Neuronal stem cell (in vitro differentiated cells): ENCODE results near the gene LBX1.
A peak's percentile ranks its signal among the peaks of the same experiment; 100 is the strongest.

Experiments
- DNase-seq: peaks from one replicate; pipeline ENCODE4 v3.0.0-alpha.2; 2013; ENCODE audit warnings: low spot score
- H2AFZ ChIP-seq: one replicate; pipeline ENCODE4 v1.6.1; 2013; ENCODE audit warnings: mild to moderate bottlenecking, low read length, inconsistent platforms
- H2AK5ac ChIP-seq: 2 replicates; pipeline ENCODE4 v1.6.1; 2013; ENCODE audit warnings: low read depth, mild to moderate bottlenecking, inconsistent platforms, low read length, moderate library complexity, mixed read lengths
- H2BK120ac ChIP-seq: 2 replicates; pipeline ENCODE4 v1.6.1; 2013; ENCODE audit warnings: low read depth, mild to moderate bottlenecking, inconsistent platforms, low read length, moderate library complexity, mixed read lengths
- H2BK12ac ChIP-seq: one replicate; pipeline ENCODE4 v1.6.1; 2013; ENCODE audit warnings: low read length, inconsistent platforms
- H2BK15ac ChIP-seq: 2 replicates; pipeline ENCODE4 v1.6.1; 2013; ENCODE audit warnings: mild to moderate bottlenecking, low read length, inconsistent platforms, mixed read lengths
- H2BK5ac ChIP-seq: one replicate; pipeline ENCODE4 v1.6.1; 2013; ENCODE audit warnings: inconsistent platforms, mild to moderate bottlenecking, low read length, moderate library complexity
- H3K14ac ChIP-seq: one replicate; pipeline ENCODE4 v1.6.1; 2013; ENCODE audit warnings: low read length, inconsistent platforms
- H3K18ac ChIP-seq: 2 replicates; pipeline ENCODE4 v1.6.1; 2013; ENCODE audit warnings: low read length, inconsistent platforms
- H3K23ac ChIP-seq: 2 replicates; pipeline ENCODE4 v1.6.1; 2013; ENCODE audit warnings: low read depth, mild to moderate bottlenecking, mixed read lengths, low read length, inconsistent platforms; ENCODE audit not compliant: poor library complexity
- H3K27ac ChIP-seq: replicated peaks from 3 replicates; pipeline ENCODE4 v1.5.1; 2013; ENCODE audit warnings: low read length, inconsistent platforms
- H3K27me3 ChIP-seq, 3 experiments: 2 replicates each; pipeline ENCODE4 v1.6.1; 2013; ENCODE audit warnings: low read length in 3 of 3, mild to moderate bottlenecking in 2 of 3, inconsistent platforms in 1 of 3, low read depth in 1 of 3, mixed read lengths in 1 of 3, moderate library complexity in 1 of 3; ENCODE audit not compliant: control insufficient read depth in 3 of 3, insufficient read depth in 3 of 3
- H3K36me3 ChIP-seq, 2 donors: replicated peaks in 1 of 2; 2 replicates each; pipeline ENCODE4 v1.6.1; 2013; ENCODE audit warnings: low read length in 2 of 2; ENCODE audit not compliant: control insufficient read depth in 2 of 2, insufficient read depth in 2 of 2
- H3K4ac ChIP-seq: 2 replicates; pipeline ENCODE4 v1.6.1; 2013; ENCODE audit warnings: inconsistent platforms, mild to moderate bottlenecking, low read length, moderate library complexity
- H3K4me1 ChIP-seq, 2 donors: 1 replicate in 1 of 2; 2 replicates in 1 of 2; pipeline ENCODE4 v1.6.1; 2013; ENCODE audit warnings: low read length in 2 of 2, low read depth in 1 of 2; ENCODE audit not compliant: control insufficient read depth in 2 of 2, insufficient read depth in 1 of 2
- H3K4me2 ChIP-seq: one replicate; pipeline ENCODE4 v1.6.1; 2013; ENCODE audit warnings: mild to moderate bottlenecking, low read length, inconsistent platforms; ENCODE audit not compliant: insufficient read depth, poor library complexity, severe bottlenecking
- H3K4me3 ChIP-seq, 2 donors: 2 replicates each; pipeline ENCODE4 v1.5.1; 2013; ENCODE audit warnings: low read length in 2 of 2, mild to moderate bottlenecking in 2 of 2, inconsistent platforms in 1 of 2, moderate library complexity in 1 of 2
- H3K79me1 ChIP-seq: one replicate; pipeline ENCODE4 v1.6.1; 2013; ENCODE audit warnings: low read depth, mild to moderate bottlenecking, inconsistent platforms, low read length, moderate library complexity
- H3K9ac ChIP-seq: one replicate; pipeline ENCODE4 v1.6.1; 2013; ENCODE audit warnings: mild to moderate bottlenecking, low read depth, low read length, inconsistent platforms; ENCODE audit not compliant: poor library complexity
- H3K9me3 ChIP-seq, 2 donors: replicated peaks in 1 of 2; 2 replicates each; pipeline versions ENCODE3 to v1.6.1; 2013; ENCODE audit warnings: low read length in 2 of 2, mild to moderate bottlenecking in 2 of 2, inconsistent platforms in 1 of 2, low read depth in 1 of 2, mixed read lengths in 1 of 2, moderate library complexity in 1 of 2; ENCODE audit not compliant: control insufficient read depth in 2 of 2, insufficient read depth in 1 of 2
- H4K8ac ChIP-seq: one replicate; pipeline ENCODE4 v1.6.1; 2013; ENCODE audit warnings: low read depth, mild to moderate bottlenecking, inconsistent platforms, low read length, moderate library complexity
- H4K91ac ChIP-seq: one replicate; pipeline ENCODE4 v1.6.1; 2013; ENCODE audit warnings: low read length, low read depth, mild to moderate bottlenecking, inconsistent platforms; ENCODE audit not compliant: poor library complexity
- WGBS, 2 donors: extraction: QIAGEN DNeasy Blood & Tissue Kit; methylation state at CpG; one replicate each; pipeline ENCODE4 v1.1.7; 2013; ENCODE audit warnings: missing lambda C conversion rate in 2 of 2, mixed read lengths in 1 of 2; ENCODE audit not compliant: insufficient read length in 2 of 2, insufficient replicate concordance in 1 of 2; ENCODE audit errors: extremely low coverage in 2 of 2; 5-methylcytosine and 5-hydroxymethylcytosine counted together

Gene LBX1

GRCh38 chr10:101237982-101238731 lies 8.9 kb upstream of the LBX1 start:
- Histone ChIP-seq H3K36me3 (no peaks in the 10 kb centered on the region), H2BK120ac (no peak overlapping the region), H2BK12ac (no peak overlapping the region), H3K4me2 (no peak overlapping the region), H2BK5ac (no peak overlapping the region), H2AK5ac (no peak overlapping the region), H3K23ac (no peak overlapping the region), H3K4me1 (peaks cover 1 to 3% of the 10 kb centered on the region in 2 donors), H3K4me3 (no peak overlapping the region), H3K4ac (no peak overlapping the region), H3K18ac (no peak overlapping the region), H2BK15ac (no peak overlapping the region), H3K79me1 (no peaks in the 10 kb centered on the region), H3K27ac (no peak overlapping the region), H3K14ac (peak overlapping the region; percentile 60), H3K27me3 (peaks cover 44 to 97% (median 82%) of the 10 kb centered on the region in 3 experiments), H3K9me3 (no peaks in the 10 kb centered on the region), H2AFZ (no peak overlapping the region), H4K91ac (no peak overlapping the region), H3K9ac (no peak overlapping the region), H4K8ac (no peak overlapping the region)
- no CpG with 5 or more reads among the region's 31 CpGs for WGBS, 2 donors
- no peak for DNase-seq

GRCh38 chr10:101237081-101237981 lies 8.1 kb upstream of the LBX1 start:
- no CpG with 5 or more reads among the region's 38 CpGs for WGBS, 2 donors
- Histone ChIP-seq H3K4me2 (no peak overlapping the region), H3K27ac (no peak overlapping the region), H3K4me1 (peaks cover 1 to 3% of the 10 kb centered on the region in 2 donors), H2AK5ac (peak overlapping the region; percentile 17), H2AFZ (peak overlapping the region; percentile 42), H3K4ac (no peak overlapping the region), H3K9ac (no peak overlapping the region), H3K9me3 (no peaks in the 10 kb centered on the region), H3K4me3 (no peak overlapping the region), H3K18ac (peak overlapping the region; percentile 58), H3K36me3 (no peaks in the 10 kb centered on the region), H2BK120ac (no peak overlapping the region), H4K8ac (no peak overlapping the region), H2BK12ac (no peak overlapping the region), H4K91ac (no peak overlapping the region), H3K27me3 (peaks cover 53 to 97% (median 86%) of the 10 kb centered on the region in 3 experiments), H2BK5ac (no peak overlapping the region), H3K14ac (no peak overlapping the region), H3K23ac (peak overlapping the region; percentile 48), H2BK15ac (peak overlapping the region; percentile 20), H3K79me1 (no peaks in the 10 kb centered on the region)
- DNase-seq, result no peak

- Histone ChIP-seq H3K9ac (no peak overlapping the region), H2AK5ac (no peak overlapping the region), H2AFZ (peak overlapping the region; percentile 42), H4K91ac (no peak overlapping the region), H2BK15ac (peak overlapping the region; percentile 20), H3K4me1 (peaks cover 0 to 3% of the 10 kb centered on the region in 2 donors), H3K27me3 (peaks cover 60 to 97% (median 94%) of the 10 kb centered on the region in 3 experiments), H2BK12ac (no peak overlapping the region), H3K4ac (no peak overlapping the region), H3K79me1 (no peaks in the 10 kb centered on the region), H3K4me3 (no peak overlapping the region), H3K4me2 (no peak overlapping the region), H2BK5ac (no peak overlapping the region), H2BK120ac (no peak overlapping the region), H4K8ac (no peak overlapping the region), H3K14ac (no peak overlapping the region), H3K18ac (peak overlapping the region; percentile 2), H3K23ac (no peak overlapping the region), H3K27ac (no peak overlapping the region), H3K9me3 (no peaks in the 10 kb centered on the region), H3K36me3 (no peaks in the 10 kb centered on the region)
- WGBS, 2 donors, result no CpG with 5 or more reads among the region's 47 CpGs
- no peak for DNase-seq
Measured at GRCh38 chr10:101236376-101237080, 7.3 kb upstream of the LBX1 start.
